Cortex of kidney (tissue), 1 donor: ENCODE measurements around the gene ICAM2.

ENCODE experiments used
- DNase-seq: peaks from one replicate; lab custom pipeline; 2025; lab: John Stamatoyannopoulos, UW

ICAM2 gene

DNA sequence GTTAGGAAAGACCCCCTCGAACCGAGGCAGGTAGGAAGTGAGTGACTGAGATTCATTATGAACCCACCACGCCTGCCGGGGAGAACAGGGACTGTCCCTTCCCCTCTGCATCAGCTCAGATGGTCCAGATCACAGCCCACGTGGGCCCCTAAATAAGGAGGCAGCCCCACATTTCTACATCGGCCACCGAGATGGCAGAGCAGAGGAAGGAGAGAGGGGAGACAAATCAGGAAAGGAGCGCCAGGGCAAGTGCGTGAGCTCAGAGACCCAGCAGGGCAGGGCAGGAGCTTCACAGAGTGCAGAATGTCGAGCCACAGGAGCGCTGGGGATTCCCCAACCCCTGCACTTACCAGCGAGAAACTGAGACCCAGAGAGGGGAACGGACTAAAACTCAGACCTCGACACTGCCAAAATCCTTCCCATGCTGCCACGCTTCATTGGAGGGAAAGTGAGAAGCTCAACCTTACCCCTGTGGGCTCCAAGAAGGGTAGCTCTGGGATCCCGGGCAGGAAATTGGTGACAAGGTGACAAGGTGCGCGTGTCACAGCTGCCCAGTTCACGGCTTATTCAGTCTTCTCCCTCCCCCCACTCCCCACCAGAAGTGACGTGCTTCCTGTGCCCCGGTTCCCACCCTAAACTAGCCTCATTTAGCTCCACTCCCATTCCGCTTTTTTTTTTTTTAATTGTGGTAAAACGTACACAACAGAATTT is at the start of gene ICAM2:
TSS of gene ICAM2 (minus strand) at position 578 of the 711 bp plus-strand sequence. CDS start 13,942 bp downstream, outside the sequence.
- no peak for DNase-seq

DNA sequence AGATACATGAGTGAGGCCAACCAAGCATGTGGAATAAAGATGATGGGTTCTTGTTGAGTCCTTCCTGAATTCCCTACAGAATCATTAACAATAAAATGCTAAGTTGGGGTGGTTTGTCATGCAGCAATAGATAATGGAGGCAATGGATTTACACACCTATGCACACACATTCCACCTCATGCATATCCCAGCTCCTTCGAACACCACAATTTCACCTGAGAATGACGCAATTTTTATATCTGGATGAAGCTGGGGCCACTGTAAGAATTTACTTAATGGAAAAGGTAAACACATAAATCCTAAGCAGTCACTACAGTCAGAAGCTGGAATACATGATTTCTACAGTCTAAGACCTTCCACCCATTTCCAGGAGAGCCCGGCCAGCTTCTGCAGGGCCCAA is 49.8 kb upstream of the ICAM2 start:
- DNase-seq: no peak

DNA sequence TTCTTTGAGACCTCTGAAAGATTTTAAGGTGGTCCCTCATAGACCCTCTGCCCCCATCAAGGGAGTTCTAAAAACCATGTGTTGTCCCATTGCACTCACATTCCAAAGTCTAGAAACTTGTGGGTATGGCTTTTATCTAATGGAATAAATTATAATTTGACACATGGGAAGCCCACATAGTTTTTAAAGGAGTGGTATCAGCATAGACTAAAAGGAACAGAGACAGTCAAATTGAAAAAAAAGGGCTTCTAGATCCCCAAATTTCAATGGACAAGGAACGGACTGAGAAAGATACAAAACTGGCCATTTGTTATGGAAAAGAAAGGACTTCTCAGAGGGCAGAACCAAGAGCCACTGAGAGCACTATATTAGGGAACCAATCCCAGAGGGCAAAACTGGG is 48.7 kb upstream of the ICAM2 start:
- no peak for DNase-seq

DNA sequence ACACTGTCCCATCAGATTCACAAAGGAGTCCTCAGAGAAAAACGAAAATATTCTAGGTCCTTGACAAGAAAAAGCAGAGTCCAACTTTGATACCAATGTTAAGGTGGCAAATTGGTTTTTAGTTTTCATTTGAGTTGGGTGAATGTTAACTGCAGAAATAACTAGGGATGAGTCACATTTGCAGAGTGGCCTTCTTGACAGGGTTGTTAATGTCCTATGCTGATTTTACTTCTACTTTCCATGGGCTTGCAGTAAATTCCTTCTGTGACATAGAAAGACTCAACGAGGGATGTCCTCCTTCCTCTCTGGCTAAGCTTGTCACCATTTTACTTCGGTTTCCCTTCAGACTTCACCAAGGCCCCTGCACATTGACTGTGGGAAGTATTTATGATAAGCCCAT is 47.2 kb upstream of the ICAM2 start:
- DNase-seq: no peak

DNA sequence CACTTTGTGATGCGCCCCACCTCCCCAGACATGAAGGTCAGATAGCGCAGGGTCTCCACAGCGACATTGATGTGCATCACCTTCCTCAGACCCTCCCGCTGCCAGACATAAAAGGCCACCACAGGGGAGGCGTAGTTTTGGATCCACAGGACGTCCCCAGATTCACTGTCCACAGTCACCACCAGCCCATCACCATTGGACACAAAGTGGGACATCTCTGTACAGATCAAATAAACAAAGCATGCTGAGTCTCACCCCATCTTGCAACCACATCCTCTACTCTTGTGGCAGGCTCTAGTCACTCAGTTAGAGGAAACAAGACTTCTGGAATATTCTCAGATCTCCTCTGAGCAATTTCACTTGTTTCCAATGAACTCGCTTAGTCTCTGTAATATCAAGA is 46.3 kb upstream of the ICAM2 start:
- no peak for DNase-seq

DNA sequence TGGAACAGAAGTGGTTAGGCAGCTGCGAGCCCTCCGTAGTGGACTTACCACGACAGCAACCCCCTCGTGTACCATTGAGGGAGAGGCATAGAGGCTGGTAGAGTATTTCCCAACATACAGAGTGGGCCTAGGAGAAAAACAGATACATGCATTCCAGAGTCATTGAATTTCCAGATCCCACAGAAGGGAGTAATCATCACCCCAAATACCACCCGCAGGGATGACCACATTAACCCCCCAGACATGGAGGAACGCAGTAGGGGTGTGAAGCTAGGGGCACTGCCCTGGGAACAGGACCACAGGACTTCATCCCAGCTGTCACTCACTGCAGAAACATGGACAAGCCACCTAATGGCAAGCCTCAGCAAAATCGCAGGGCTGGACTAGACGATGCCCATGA is 44.7 kb upstream of the ICAM2 start:
- no peak for DNase-seq

DNA sequence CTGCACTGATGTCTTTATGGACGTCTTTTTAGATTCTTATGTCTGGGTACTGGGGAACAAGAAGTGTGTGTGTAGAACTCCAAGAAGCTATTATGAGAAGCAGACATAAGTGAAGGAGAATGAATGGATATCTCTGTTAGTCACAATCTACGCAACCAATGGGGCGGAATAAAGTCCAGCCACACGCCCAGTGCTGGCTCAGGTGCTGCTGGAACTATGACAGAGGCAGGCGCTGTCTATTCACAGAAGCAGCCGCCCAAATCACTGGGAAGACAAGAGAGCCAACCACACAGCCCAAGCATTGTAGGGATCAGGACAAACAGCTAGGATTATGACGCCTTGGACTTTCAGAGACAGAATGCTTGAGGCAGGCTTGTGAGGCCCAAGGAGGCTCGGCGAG is 43.9 kb upstream of the ICAM2 start:
- DNase-seq: no peak

DNA sequence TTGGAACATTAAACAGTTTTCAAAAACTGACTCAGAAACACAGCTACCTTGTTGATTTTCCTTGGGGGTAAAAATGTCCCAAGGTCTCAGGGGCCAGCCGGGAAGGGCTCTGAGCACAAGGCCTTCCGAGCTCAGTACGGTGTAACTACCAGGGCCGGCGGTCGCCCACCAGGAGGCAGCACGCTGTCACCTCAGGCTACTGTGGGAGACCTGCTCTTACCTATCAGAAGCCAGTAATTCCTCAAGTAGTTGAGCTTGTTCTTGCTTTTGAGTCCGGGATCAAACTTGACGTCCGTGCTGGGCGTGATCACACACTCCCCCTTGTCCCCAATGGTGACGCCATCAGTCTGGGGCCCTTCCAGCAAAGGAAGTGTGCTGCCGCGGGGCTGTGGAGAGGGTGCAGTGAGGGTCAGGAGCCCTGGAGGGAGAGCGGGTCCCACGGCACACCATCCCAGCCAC is 43.4 kb upstream of the ICAM2 start:
- no peak for DNase-seq

DNA sequence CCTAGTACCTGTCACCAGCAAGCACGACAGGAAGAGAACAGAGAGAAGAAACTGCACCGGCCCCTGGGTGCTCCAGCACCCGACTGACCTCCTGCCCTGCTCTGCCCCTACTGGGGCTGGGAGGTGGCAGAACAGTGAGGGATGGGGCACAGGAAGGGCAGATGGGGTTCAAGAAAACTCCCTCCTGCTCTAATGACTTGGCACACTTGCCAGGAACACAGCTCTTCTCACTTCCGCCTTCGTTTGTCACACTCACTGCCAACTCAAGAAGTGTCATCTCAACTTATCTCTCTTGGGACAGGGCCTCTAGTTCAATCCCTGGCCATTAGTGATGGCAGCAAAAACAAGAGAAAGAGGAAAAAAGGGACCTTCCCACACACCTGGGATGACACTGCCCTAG is 42.7 kb upstream of the ICAM2 start:
- DNase-seq: no peak

DNA sequence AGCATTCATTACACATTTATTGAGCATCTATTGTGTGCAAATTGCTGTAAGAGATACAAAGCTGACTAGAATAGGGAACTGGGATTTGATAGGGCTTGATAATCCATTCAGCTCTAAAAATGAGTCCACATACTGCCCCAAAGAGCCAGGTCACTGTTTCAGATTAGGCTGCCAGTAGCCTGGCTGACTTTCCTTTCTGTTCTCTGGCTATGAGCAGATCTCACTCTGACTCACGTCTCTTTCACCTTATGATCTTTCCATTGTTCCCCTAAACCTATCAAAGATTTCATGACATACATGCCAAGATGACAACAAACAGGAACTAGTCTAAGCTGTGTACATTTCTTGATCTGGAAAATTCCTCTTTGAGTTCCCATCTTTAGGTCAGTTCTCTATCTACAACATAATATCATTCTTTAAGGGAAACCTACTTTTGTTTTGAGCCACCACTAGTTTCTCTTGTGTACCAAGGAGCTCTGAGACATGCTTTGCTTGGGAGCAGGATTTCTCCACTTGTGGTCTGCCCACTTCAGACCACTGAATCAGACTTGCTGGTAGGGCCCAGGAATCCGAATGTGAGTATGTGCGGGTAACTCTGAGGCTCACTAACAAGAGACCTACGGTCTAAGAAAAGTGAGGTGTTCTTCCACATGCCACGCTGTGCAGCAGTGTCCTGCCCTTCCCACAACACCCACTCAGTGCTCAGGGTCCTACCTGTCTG is 40.9 kb upstream of the ICAM2 start:
- DNase-seq: no peak

DNA sequence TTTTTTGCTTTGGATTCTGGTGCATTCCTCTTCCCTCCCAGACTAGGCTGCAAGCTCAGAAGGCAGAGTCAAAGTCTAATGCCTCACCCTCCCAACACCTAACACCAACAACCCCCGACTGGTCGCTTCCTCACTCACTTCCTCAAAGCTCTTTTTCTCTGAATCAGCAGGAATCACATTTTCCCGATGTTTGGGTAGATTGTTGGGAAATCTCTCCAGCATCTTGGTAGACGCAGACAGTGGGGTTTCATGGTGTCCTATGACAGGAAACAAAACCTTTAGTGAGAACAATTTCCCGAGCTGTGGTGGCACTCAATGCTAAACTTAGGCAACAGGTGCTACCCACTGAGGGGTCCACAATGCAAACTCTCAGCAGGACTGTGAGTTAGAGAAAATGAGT is 39.9 kb upstream of the ICAM2 start:
- no peak for DNase-seq

DNA sequence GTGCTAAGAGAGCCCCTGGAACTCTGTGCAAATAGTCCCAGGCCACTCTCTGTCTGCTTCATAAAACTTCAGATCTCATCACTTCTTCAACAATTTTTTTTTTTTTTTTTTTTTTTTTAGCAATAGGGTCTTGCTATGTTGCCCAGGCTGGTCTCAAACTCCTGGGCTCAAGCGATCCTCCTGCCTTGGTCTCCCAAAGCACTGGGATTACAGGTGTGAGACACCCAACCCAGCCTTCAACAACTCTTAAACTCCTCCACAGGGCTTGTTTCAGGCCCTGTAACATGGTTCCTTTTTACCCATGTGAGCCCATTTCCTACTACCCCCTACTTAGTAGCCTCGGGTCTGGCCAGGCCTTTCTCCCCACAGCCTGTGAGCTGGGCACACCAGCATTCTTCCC is 39.3 kb upstream of the ICAM2 start:
- DNase-seq: no peak

DNA sequence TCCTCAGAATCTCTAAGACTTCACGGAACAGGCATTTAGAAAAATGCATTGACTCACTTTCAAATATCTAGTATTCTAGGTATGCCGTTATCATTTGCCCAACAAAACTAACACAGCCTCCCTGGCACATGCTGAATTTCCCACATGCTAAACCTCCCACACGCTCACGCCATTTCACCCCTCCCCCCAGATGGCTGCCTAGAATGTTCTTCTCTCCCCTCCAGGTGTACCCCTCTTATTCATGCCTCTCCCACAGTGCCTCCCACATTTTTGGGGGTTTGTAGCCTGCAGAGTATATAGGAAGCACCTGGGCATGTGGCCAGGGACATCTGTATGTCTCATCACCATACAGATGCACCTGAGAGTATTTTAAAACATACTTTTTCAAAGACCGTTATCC is 38.2 kb upstream of the ICAM2 start:
- DNase-seq: no peak

DNA sequence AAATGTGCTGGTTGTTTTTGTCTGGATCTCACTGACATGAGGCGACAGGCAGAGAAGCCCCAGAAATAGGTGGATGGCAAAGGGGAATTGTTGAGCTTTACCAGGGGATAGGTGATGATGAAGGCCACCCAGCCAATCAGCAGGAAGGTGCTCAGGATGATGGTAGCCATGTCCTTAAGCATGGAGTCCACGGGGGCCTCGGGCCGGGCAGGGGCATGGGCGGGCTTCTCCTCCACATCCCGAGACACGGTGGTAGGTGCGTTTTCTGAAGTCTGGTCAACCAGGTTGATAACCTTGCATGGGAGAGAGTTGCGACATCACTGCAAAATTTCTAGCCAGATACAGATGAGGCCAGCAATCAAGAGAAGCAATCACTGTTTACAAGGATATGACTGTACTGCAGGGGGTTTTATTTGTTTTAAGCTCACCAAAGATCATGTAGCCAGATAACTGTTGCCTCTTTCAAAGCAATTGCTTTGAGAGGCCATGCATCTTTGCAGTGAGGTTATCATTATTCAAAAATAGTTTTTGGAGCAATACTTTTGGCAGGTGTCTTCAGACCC is 37.3 kb upstream of the ICAM2 start:
- DNase-seq: no peak

DNA sequence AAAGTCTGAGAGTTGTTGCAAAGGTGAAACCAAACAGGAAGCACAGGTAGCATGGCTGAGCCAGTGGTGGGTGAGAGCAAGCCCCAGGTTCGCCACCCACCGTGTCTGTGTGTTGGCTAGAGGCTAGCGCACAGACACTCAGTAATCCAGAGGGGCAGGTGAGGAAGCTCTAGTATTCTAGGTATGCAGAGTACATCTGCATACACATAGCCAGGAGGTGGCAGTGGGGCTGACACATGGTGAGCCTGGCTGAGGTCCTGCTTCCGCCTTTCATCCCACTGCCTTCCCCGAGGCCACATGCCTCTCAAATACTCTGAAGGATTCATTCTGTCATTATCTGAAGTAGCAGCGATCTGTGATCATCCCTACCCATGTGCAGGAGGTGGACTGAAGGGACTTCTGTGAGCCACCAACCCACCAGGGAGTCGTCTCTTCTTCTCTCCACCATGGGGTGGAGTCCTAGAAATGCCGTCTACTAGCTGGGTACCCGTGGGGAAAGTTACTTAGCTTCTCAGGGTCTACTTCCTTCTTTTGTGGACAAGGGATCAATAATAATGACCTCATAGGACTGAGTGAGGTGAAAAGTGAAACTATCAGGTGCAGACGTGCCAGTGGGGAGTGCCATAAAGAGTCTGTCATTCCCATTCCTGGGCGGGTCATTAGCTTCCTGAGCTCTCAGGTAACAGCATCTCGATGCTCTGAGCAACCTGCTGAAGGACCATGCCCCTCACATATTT is 36.0 kb upstream of the ICAM2 start:
- no peak for DNase-seq

DNA sequence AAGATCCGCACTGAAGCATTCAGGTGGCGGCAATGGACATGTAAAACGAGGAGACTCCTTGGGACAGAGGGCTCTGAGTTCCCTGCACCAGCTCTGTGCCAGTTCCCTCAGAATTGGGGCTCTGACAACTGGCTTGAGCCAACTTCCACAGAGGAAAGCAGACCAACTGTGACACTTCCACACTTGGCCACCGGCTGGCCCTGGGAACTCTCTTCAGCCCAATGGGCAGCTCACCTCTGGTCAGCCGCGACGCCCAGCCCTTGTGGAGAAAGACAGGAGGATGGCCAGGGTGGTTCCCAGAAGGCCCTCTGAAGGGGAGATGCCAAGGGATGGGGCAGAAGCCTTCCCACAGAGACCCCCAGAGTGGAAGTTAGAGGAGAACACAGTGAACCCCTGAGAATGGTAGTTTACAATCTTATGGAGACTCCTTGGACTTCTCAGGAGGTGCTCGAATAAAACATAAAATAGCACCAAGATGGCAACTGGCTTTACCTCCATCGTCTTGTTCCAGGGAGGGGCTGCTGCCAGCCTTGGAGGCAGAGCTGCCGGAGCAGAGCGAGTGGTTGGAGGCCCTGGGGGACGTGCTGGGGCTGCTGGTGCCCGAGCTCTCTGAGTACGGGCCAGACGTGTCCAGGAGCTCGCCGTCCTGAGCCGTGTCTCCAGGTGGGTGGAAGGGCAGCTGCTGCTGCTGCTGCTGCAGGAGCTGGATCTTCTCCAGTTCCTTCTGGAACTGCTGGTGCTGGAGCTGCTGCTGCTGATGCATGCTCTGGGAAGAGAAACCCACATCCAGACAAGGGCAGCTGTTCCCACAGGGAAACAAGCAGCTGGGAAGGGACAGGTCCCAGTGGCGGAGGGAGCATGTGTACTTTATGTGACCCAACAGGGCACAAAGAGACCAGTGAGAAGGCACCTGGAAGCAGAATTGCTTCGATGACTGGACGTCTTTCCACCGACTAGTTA is 35.0 kb upstream of the ICAM2 start:
- no peak for DNase-seq

DNA sequence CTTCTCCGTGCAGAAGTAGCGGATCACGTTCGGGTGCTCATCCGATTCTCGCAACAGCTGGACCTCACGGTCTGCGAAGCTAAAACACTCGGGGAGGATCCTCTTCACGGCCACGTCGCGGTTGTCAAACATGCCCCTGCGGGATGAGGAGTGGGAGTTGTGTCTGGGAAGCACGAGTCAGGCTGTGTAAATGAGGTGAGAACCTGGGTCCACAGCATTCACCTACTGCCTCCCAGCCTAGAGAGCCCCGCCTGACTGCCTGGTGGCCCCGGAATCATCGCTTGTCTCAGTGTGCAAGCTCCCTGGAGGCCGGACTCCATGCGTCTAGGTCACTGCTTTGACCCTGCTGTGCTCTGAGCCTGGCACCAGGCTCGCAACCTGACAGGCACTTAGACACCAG is 33.9 kb upstream of the ICAM2 start:
- no peak for DNase-seq

DNA sequence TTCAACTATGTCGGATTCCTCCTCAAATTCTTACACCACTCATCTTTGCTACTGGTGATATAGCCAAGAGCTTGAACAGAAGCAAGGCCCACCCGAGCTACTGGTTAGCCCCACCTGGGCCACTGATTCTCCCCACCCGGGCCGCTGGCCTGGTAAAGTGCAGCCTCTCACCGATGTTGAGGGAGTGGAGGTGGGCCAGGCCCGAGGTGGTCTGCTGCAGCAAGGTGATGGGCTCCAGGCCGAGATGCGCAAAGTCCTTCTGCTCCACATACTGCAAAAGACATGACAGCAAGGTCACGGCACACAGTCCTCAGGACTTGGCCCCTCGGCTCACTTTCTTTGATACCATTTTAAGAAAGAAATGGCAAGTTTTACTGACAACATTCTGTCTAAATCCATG is 32.7 kb upstream of the ICAM2 start:
- DNase-seq: no peak

DNA sequence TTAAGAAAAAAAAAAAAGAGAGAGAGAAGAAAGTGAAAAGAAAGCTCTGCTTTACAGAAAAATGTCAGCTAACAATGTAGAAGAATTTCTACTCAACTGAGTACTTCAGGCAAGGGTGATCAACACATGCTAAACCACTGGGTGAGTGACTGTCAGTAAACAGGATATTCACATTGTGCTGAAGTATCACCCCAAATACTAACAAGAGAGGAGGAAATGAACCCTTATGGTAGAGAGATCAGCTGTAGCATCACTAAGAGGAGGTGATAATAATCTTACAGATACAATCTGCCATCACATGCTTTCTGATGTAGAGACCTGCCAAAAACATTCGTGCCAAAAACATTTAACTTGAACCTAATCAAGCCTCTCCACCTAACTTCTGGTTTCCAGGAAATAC is 30.7 kb upstream of the ICAM2 start:
- DNase-seq: no peak

DNA sequence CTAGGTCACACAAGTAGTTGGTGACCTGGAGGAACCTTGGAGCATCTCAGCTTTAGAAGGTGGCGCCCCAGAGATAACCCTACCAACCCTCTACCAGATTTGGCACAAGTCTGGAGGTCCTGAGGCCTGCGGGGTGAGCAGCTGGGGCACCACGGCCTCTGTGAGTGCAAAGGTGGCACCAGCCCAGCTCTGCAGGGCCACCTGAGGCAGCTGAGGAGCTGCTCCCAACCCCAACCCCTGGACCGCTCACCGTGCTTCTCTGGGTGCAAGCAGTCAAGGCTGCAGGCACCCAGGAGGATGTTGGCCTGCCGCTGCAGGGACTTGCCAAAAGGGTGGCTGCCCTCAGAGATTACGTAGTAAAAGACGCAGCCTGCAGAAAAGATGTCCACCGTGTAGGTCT is 28.4 kb upstream of the ICAM2 start:
- no peak for DNase-seq

DNA sequence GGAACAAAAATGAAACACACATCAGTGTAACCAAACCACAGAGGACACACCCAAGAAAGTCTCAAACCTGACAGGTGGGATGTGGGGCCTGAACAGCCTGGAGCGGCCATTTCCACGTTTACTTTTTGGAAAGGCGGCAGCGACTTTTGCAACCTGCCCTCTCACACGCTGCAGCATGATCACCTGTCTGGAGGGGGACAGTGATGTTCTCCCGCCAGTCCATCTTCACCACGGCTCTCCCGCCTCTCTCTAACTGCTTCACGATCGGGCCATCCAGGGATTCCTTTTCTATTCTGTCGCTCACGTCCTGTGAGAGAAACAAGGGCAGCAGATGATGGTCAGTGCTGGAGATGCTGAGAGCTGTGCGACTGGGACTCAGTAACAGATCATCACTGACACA is 24.7 kb upstream of the ICAM2 start:
- DNase-seq: no peak
